Nephron progenitor cell (in vitro differentiated cells): ENCODE data around the gene AXL.

Experiments
- DNase-seq: peaks from one replicate; pipeline ENCODE4 v3.0.0; 2021
- H3K27ac Mint-ChIP-seq: 2 replicates; pipeline ENCODE4 v1.8.0; 2021; ENCODE audit warnings: mild to moderate bottlenecking, moderate library complexity, mixed read lengths
- H3K27me3 Mint-ChIP-seq: 2 replicates; pipeline ENCODE4 v1.8.0; 2021; ENCODE audit warnings: mild to moderate bottlenecking, low read depth, mixed read lengths; ENCODE audit not compliant: poor library complexity
- H3K36me3 Mint-ChIP-seq: 2 replicates; pipeline ENCODE4 v1.8.0; 2021; ENCODE audit warnings: low read depth, mixed read lengths
- H3K4me1 Mint-ChIP-seq: 2 replicates; pipeline ENCODE4 v1.8.0; 2021; ENCODE audit warnings: mixed read lengths
- H3K4me3 Mint-ChIP-seq: 2 replicates; pipeline ENCODE4 v1.8.0; 2021; ENCODE audit warnings: mild to moderate bottlenecking, moderate library complexity, mixed read lengths
- H3K9me3 Mint-ChIP-seq: 2 replicates; pipeline ENCODE4 v1.8.0; 2021; ENCODE audit warnings: mild to moderate bottlenecking, moderate library complexity, mixed read lengths
- TF ChIP-seq, protein P1 (sequence below): fragments of 200-600 bp; sonication (generic); IDR thresholded peaks from 2 replicates; pipeline ENCODE4 v1.5.0; 2021; ENCODE audit warnings: antibody characterized with exemption

AXL gene

DNA sequence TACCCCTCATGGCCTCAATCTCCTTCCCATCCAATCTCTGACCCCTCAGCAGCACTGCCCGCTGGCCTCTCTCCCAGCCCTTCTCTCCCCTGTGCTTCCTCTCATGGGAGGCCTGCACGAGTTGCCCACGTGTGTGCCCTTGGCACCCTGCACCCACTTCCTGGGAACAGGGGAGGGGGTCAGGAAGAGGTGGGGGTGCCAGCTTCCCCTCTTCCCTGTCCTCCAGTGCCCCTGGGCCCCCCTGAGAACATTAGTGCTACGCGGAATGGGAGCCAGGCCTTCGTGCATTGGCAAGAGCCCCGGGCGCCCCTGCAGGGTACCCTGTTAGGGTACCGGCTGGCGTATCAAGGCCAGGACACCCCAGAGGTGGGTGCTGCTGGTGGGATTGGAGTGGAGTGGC lies 19.2 kb downstream of the AXL start:
- peaks cover 4% of the 10 kb centered on the region for H3K36me3 Mint-ChIP-seq
- no peak for DNase-seq
- H3K27ac Mint-ChIP-seq = no peak overlapping the region
- H3K27me3 Mint-ChIP-seq = no peaks in the 10 kb centered on the region
- TF ChIP-seq, protein P1, sequence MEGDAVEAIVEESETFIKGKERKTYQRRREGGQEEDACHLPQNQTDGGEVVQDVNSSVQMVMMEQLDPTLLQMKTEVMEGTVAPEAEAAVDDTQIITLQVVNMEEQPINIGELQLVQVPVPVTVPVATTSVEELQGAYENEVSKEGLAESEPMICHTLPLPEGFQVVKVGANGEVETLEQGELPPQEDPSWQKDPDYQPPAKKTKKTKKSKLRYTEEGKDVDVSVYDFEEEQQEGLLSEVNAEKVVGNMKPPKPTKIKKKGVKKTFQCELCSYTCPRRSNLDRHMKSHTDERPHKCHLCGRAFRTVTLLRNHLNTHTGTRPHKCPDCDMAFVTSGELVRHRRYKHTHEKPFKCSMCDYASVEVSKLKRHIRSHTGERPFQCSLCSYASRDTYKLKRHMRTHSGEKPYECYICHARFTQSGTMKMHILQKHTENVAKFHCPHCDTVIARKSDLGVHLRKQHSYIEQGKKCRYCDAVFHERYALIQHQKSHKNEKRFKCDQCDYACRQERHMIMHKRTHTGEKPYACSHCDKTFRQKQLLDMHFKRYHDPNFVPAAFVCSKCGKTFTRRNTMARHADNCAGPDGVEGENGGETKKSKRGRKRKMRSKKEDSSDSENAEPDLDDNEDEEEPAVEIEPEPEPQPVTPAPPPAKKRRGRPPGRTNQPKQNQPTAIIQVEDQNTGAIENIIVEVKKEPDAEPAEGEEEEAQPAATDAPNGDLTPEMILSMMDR = no peak
- no peak overlapping the region for H3K4me3 Mint-ChIP-seq
- H3K9me3 Mint-ChIP-seq = no peaks in the 10 kb centered on the region
- no peaks in the 10 kb centered on the region for H3K4me1 Mint-ChIP-seq

DNA sequence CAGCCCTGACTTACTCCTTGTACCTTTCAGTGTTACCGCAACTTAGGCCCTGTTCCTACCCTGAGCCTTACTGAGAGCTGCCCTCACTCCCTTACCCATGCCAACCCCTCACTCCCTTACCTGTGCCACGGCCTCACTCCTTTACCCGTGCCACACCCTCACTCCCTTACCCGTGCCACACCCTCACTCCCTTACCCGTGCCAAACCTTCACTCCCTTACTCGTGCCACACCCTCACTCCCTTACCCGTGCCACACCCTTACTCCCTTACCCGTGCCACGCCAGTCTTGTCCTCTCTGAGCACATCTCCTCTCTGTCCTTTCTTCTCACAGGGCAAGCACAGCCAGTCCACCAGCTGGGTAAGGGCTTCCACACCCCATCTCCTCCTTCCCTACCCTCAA lies 20.3 kb downstream of the AXL start:
- no peak overlapping the region for H3K27ac Mint-ChIP-seq

DNA sequence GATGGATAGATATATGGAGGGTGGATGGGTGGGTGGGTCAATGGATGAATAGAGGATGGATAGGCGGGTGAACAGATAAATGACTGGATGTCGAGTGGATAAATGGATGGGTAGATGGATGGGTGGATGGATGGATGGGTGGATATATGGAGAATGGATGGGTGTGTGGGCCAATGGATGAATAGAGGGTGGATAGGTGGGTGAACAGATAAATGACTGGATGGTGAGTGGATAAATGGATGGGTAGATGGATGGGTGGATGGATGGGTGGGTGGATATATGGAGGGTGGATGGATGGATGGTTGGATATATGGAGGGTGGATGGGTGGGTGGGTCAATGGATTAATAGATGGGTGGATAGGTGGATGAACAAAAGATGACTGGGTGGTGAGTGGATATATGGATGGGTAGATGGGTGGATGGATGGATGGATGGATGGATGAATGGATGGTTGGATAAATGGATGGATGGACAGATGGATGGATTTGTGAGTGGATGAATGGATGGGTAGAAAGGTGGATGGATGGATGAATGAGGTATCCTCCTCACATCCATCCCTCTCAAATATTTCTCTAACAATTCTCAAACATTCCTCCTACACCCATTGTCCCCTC lies 21.0 kb downstream of the AXL start:
- Mint-ChIP-seq H3K27me3 (peaks cover under 1% of the 10 kb centered on the region), H3K9me3 (no peaks in the 10 kb centered on the region), H3K36me3 (peaks cover 13% of the 10 kb centered on the region), H3K4me1 (no peaks in the 10 kb centered on the region), H3K4me3 (no peak overlapping the region), H3K27ac (no peak overlapping the region)
- TF ChIP-seq, protein P1 = no peak
- DNase-seq = no peak

More for the DNA sequence above, 20.3 kb downstream of the AXL start:
- Mint-ChIP-seq H3K4me1 (no peaks in the 10 kb centered on the region), H3K27me3 (no peaks in the 10 kb centered on the region), H3K9me3 (no peaks in the 10 kb centered on the region), H3K4me3 (no peak overlapping the region), H3K36me3 (peaks cover 11% of the 10 kb centered on the region)
- DNase-seq = no peak
- TF ChIP-seq, protein P1 = no peak

DNA sequence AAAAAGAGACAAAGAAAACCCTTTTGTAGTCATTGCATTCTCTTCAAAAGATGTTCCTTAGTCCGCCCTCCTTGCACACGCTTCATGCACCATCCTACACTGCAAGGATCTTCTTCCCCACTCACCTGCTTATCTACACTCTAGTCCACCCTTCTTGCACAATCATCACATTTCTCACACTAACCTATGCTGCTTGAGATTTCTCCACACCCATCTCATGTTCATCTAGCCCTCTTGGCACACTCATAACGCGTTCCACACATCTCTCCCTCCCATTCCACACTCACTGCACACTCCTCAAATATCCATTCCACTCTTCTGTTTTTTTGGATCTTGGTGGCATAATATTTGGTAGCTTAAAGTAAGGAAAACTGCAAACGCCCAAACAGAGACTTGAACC lies 22.8 kb downstream of the AXL start:
- Mint-ChIP-seq H3K4me3 (no peak overlapping the region), H3K27me3 (peaks cover 7% of the 10 kb centered on the region), H3K27ac (no peak overlapping the region), H3K9me3 (no peaks in the 10 kb centered on the region), H3K36me3 (peaks cover 27% of the 10 kb centered on the region), H3K4me1 (no peaks in the 10 kb centered on the region)
- DNase-seq = no peak
- TF ChIP-seq, protein P1 = no peak

DNA sequence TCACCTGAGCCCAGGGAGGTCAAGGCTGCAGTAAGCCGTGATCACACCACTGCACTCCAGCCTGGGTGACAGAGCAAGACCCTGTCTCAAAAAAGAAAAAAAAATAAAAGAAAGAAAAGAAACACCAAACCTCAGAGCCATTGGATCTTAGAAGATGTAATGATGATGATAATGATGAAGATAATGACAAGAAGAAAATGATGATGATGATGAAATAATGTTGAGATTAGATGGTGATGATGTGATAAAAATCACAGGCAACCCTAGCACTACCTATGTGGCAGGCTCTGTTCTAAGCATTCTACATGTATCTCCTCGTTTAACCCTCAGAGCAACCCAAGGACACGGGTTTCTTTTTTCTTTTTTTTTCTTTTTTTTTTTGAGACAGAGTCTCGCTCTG lies 25.1 kb downstream of the AXL start:
- no peak for DNase-seq
- TF ChIP-seq, protein P1 = no peak
- H3K4me1 Mint-ChIP-seq = no peaks in the 10 kb centered on the region
- H3K9me3 Mint-ChIP-seq = no peaks in the 10 kb centered on the region
- no peak overlapping the region for H3K27ac Mint-ChIP-seq
- peaks cover 42% of the 10 kb centered on the region for H3K36me3 Mint-ChIP-seq
- no peak overlapping the region for H3K4me3 Mint-ChIP-seq
- H3K27me3 Mint-ChIP-seq = peaks cover 7% of the 10 kb centered on the region

DNA sequence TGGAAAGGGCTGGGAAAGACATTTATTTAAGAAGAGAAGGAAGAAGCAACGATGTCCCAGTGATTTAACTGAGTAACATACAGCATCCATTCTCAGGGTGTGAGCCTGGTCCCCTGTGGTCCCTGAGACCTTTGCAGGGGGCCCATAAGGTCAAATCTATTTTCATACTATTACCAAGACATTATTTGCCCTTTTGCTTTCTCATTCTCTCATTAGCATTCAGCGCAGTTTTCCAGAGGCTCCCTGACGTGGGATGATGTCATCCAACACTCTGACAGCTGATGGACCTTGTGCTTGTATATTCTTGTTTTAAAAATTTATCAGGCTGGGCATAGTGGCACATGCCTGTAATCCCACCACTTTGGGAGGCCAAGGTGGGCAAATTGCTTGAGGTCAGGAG lies 26.8 kb downstream of the AXL start:
- TF ChIP-seq, protein P1 = no peak
- no peak for DNase-seq
- H3K4me1 Mint-ChIP-seq = no peaks in the 10 kb centered on the region
- H3K4me3 Mint-ChIP-seq = no peak overlapping the region
- no peaks in the 10 kb centered on the region for H3K9me3 Mint-ChIP-seq
- peaks cover 7% of the 10 kb centered on the region for H3K27me3 Mint-ChIP-seq
- peaks cover 54% of the 10 kb centered on the region for H3K36me3 Mint-ChIP-seq
- H3K27ac Mint-ChIP-seq = no peak overlapping the region
